Common myeloid progenitor, CD34-positive (primary cell): ENCODE measurements around the gene SCN9A.

ENCODE experiments used
- CTCF ChIA-PET: fragments of 350-600 bp; sonication (Branson Sonifier 250); formaldehyde crosslinking; loops from one replicate; lab custom pipeline; 2021; ENCODE audit warnings: antibody characterized with exemption; lab: Charles Lee
- POLR2A ChIA-PET: fragments of 350-600 bp; sonication (Branson Sonifier 250); formaldehyde crosslinking; loops from one replicate; lab custom pipeline; 2021; ENCODE audit warnings: antibody characterized with exemption; lab: Charles Lee
- DNase-seq, 3 donors: peaks; one replicate each; pipeline versions ENCODE4 v3.0.0 to v3.0.0-alpha.2; 2013
- H3K27ac ChIP-seq, 2 experiments: 1 replicate in 1 of 2; 2 replicates in 1 of 2; pipeline ENCODE4 v1.7.0; 2013; ENCODE audit warnings: inconsistent platforms in 2 of 2, low read length in 2 of 2, mild to moderate bottlenecking in 2 of 2, low read depth in 1 of 2, moderate library complexity in 1 of 2; ENCODE audit not compliant: severe bottlenecking in 2 of 2, insufficient read depth in 1 of 2, poor library complexity in 1 of 2
- H3K27me3 ChIP-seq, 5 experiments: replicated peaks in 2 of 5; 1 replicate in 3 of 5; 2 replicates in 2 of 5; pipeline versions ENCODE4 v1.6.1 to v1.7.0; 2013; ENCODE audit warnings: low read length in 4 of 5, mild to moderate bottlenecking in 2 of 5, moderate library complexity in 2 of 5, inconsistent platforms in 1 of 5; ENCODE audit not compliant: insufficient read depth in 5 of 5, control insufficient read depth in 4 of 5
- H3K36me3 ChIP-seq, 4 experiments: 1 replicate in 2 of 4; 2 replicates in 2 of 4; pipeline versions ENCODE4 v1.6.1 to v1.7.0; 2013; ENCODE audit warnings: low read length in 3 of 4, control low read depth in 1 of 4, mild to moderate bottlenecking in 1 of 4; ENCODE audit not compliant: control insufficient read depth in 4 of 4, insufficient read depth in 4 of 4
- H3K4me1 ChIP-seq, 4 experiments: 1 replicate in 3 of 4; 2 replicates in 1 of 4; pipeline versions ENCODE4 v1.6.1 to v1.7.1; 2013; ENCODE audit warnings: low read length in 3 of 4, mild to moderate bottlenecking in 3 of 4, control low read depth in 1 of 4, inconsistent platforms in 1 of 4, moderate library complexity in 1 of 4; ENCODE audit not compliant: control insufficient read depth in 4 of 4, insufficient read depth in 4 of 4; ENCODE audit errors: control extremely low read depth in 1 of 4
- H3K4me3 ChIP-seq, 7 experiments: 1 replicate in 4 of 7; 2 replicates in 3 of 7; pipeline versions ENCODE4 v1.5.1 to v1.7.0; 2013; ENCODE audit warnings: mild to moderate bottlenecking in 7 of 7, low read length in 6 of 7, moderate library complexity in 6 of 7, inconsistent platforms in 2 of 7, low read depth in 2 of 7, control low read depth in 1 of 7; ENCODE audit not compliant: insufficient read depth in 4 of 7, control insufficient read depth in 1 of 7; ENCODE audit errors: extremely low read depth in 1 of 7
- H3K9me3 ChIP-seq, 5 experiments: 1 replicate in 4 of 5; 2 replicates in 1 of 5; pipeline versions ENCODE4 v1.6.1 to v1.7.1; 2013; ENCODE audit warnings: low read length in 4 of 5, mild to moderate bottlenecking in 2 of 5, inconsistent platforms in 1 of 5, low read depth in 1 of 5, moderate library complexity in 1 of 5; ENCODE audit not compliant: control insufficient read depth in 4 of 5, insufficient read depth in 2 of 5; ENCODE audit errors: control extremely low read depth in 1 of 5
- WGBS: methylation state at CpG from one replicate; pipeline ENCODE4 v1.1.5; 2013; ENCODE audit not compliant: insufficient coverage; 5-methylcytosine and 5-hydroxymethylcytosine counted together

The SCN9A gene

DNA sequence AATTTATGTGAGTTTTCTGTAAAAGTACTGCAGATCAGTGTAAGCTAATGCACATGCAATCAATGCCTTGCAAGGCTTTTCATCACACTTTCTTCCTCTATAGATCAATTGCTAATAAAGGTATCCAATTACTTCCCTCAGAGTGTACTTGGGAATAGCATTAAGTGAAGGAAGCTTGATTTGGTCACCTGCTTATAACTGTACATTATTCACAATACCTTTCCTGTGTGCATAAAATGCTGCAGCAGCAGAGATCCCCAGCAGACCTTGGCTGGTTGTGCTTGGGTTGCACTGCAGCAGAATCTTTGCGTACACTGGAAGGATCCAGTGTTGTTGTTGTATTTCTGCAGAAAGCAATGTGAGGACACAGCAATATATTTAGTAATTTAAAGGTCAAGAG, 18.5 kb upstream of the SCN9A start:
- DNase-seq = no peak
- Histone ChIP-seq H3K4me3 (no peak overlapping the region), H3K27me3 (no peaks in the 10 kb centered on the region), H3K4me1 (no peaks in the 10 kb centered on the region), H3K36me3 (no peaks in the 10 kb centered on the region), H3K27ac (no peak overlapping the region), H3K9me3 (peaks cover 0 to 1% (median 0%) of the 10 kb centered on the region in 5 experiments)
- no CpG with 5 or more reads among the region's 1 CpG for WGBS
- CTCF ChIA-PET = interaction anchor here (0.8 kb wide), 1 partner anchor 48 kb away, joined by 3 read pairs; no protein-coding TSS in a partner anchor
- POLR2A ChIA-PET = no interaction called here

DNA sequence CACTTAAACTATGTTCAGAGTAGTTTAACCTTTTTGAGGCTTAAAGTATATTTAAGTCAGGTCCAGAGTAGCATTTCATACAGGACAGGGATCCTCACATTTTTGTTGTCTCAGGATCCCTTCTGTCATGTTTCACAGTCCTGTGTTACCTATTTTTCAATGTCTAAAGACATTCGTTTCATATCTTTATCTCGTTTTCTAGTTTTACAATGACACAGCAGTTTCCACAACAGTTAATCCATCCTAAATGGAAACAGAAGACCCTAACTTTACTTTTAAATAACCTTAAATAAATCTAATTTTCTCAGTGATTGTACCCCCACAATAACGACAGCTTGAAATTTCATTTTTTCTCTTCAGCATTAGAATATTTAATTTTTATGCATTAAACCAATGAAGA, 17.3 kb upstream of the SCN9A start:
- CTCF ChIA-PET = no interaction called here
- POLR2A ChIA-PET = no interaction called here
- WGBS = 60% methylated on average over 2 of the region's 3 CpGs

DNA sequence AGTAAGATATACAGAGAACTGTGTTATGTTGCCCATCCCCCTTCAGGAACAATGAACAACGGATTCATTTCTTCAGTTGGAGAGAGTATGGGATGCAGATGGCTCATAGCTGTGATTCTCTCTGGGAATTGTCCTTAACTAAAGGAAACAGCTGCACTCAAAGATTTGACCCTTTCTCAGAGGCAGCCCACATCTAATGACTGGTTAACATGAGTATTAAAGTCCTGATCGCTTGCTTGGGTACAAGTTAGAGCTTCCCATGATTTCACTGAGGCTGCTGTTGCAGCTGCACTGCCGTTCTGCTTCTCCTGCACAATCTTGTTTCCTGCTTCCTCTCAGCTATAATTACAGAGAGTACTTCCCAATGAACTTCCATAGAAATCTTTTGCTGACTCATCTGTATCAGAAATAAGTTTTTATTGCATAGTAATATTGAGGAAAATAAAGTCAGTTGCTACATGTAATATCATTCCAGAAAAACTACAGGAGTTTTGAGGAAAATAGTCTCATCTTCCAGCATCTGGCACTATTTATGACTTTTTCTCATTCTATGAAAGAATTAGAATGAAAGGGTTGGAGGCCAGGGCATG, 12.8 kb upstream of the SCN9A start:
- H3K4me3 ChIP-seq = no peak overlapping the region
- peak in 1 of 3 donors; percentile 28 for DNase-seq
- no peaks in the 10 kb centered on the region for H3K36me3 ChIP-seq
- H3K9me3 ChIP-seq = no peaks in the 10 kb centered on the region
- no peaks in the 10 kb centered on the region for H3K27me3 ChIP-seq
- ChIA-PET CTCF (interaction anchor here (0.7 to 2.3 kb wide), 3 partner anchors 10 to 37 kb away, joined by 3 to 9 read pairs (median 3); no protein-coding TSS in a partner anchor), POLR2A (no interaction called here)
- 40% methylated on average over 1 of the region's 3 CpGs for WGBS
- no peak overlapping the region for H3K27ac ChIP-seq
- H3K4me1 ChIP-seq = peaks cover 0 to 2% (median 0%) of the 10 kb centered on the region in 4 experiments

More for the DNA sequence above, 17.3 kb upstream of the SCN9A start:
- Histone ChIP-seq H3K36me3 (no peaks in the 10 kb centered on the region), H3K27me3 (no peaks in the 10 kb centered on the region), H3K4me1 (peaks cover 0 to 2% (median 0%) of the 10 kb centered on the region in 4 experiments), H3K4me3 (no peak overlapping the region), H3K9me3 (no peaks in the 10 kb centered on the region), H3K27ac (no peak overlapping the region)
- DNase-seq = no peak

DNA sequence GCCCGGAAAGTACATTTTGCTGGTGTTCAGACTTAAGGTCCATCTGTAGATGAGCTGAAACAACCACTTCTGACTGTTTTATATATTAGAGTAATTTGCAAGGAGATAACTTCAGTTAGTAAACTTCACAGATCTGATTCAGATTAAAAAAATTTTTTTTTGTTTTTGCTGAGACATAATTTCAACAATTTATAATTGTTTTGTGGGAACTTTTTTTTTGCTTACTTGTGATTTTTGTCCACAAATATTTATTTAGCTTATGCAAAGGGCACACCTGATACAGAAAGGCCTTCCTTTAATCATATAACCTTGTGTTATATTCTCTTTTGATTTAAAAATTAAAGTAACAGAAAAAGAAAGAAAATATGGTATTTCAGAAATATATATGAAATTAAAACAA, 9.6 kb upstream of the SCN9A start:
- DNase-seq = no peak
- CTCF ChIA-PET = interaction anchor here (0.9 to 4.1 kb wide), 11 partner anchors 9 to 206 kb away, joined by 3 to 37 read pairs (median 3); partner anchors contain the start of gene SCN9A
- H3K36me3 ChIP-seq = no peaks in the 10 kb centered on the region
- POLR2A ChIA-PET = no interaction called here
- no CpG with 5 or more reads among the region's 1 CpG for WGBS
- H3K27ac ChIP-seq = no peak overlapping the region
- H3K27me3 ChIP-seq = no peaks in the 10 kb centered on the region
- H3K4me3 ChIP-seq = no peak overlapping the region
- H3K4me1 ChIP-seq = peaks cover 0 to 2% (median 0%) of the 10 kb centered on the region in 4 experiments
- no peaks in the 10 kb centered on the region for H3K9me3 ChIP-seq

DNA sequence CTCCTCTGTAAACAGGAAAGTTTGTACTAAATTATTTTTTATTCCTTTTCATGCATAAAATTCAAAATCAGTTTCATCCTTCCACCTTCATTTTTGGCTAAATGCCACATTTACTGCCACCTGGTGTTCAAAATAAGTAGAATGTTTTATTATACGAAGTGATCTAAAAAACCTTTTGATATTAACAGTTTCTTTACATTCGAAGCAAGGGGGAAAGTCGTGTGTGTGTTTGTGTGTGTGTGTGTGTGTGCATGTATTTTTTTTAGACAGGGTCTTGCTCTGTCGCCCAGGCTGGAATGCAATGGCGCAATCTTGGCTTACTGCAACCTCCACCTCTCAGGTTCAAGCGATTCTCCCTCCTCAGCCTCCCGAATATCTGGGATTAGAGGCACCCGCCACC, 9.0 kb upstream of the SCN9A start:
- no peak overlapping the region for H3K27ac ChIP-seq
- no peaks in the 10 kb centered on the region for H3K9me3 ChIP-seq
- H3K4me1 ChIP-seq = peaks cover 0 to 2% (median 0%) of the 10 kb centered on the region in 4 experiments
- H3K4me3 ChIP-seq = no peak overlapping the region
- ChIA-PET POLR2A (no interaction called here), CTCF (interaction anchor here (0.9 to 4.1 kb wide), 9 partner anchors 9 to 45 kb away, joined by 3 to 37 read pairs (median 3); partner anchors contain the start of gene SCN9A)
- no peaks in the 10 kb centered on the region for H3K27me3 ChIP-seq
- whole genome bisulfite sequencing = 100% methylated on average over 5 of the region's 8 CpGs
- H3K36me3 ChIP-seq = no peaks in the 10 kb centered on the region
- peak; percentile 38 to 77 (median 66) for DNase-seq

DNA sequence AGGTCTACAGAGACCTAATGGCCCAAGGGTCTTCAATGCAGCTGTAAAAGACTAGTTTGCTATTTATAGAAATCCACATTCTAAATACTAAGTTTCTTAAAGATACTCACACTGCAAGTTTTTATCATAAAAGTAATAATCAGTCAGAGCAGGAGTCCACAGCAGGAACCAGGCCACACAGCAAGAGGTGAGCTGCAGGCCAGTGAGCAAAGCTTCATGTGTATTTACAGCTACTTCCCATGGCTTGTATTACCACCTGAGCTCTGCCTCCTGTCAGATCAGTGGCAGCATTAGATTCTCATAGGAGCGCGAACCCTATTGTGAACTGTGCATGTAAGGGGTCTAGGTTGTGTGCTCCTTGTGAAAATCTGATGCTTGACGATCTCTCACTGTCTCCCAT, 6.7 kb upstream of the SCN9A start:
- ChIA-PET CTCF (interaction anchor here (1.5 to 3.8 kb wide), 3 partner anchors 8 to 29 kb away, joined by 3 to 33 read pairs (median 7); no protein-coding TSS in a partner anchor), POLR2A (no interaction called here)
- DNase-seq = no peak
- Histone ChIP-seq H3K36me3 (no peaks in the 10 kb centered on the region), H3K27me3 (no peaks in the 10 kb centered on the region), H3K27ac (no peak overlapping the region), H3K4me1 (no peaks in the 10 kb centered on the region), H3K4me3 (no peak overlapping the region), H3K9me3 (no peaks in the 10 kb centered on the region)
- WGBS = no CpG with 5 or more reads among the region's 3 CpGs

DNA sequence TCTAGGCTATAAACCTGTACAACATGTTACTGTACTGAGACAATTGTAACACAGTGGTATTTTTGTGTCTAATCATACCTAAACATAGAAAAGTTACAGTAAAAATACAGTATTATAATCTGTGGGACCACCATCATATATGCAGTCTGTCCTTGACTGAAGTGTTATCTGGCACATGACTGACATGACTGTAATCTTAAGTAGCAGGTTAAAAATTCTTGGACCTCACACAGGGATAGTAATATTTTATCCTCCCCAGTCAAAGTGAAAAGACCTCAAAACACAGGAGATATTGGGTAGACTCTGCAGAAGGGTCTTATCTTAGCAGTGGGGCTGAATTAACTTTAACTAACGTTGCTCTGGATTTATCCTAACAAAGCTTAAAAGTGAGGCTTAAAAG, 4.9 kb upstream of the SCN9A start:
- H3K27ac ChIP-seq = no peak overlapping the region

More for the DNA sequence above, 4.9 kb upstream of the SCN9A start:
- Histone ChIP-seq H3K36me3 (no peaks in the 10 kb centered on the region), H3K4me3 (no peak overlapping the region), H3K4me1 (peaks cover 0 to 7% (median 4%) of the 10 kb centered on the region in 4 experiments), H3K27me3 (no peaks in the 10 kb centered on the region), H3K9me3 (no peaks in the 10 kb centered on the region)
- 100% methylated on average over 1 of the region's 1 CpG for WGBS
- no peak for DNase-seq
- CTCF ChIA-PET = interaction anchor here (0.9 to 3.8 kb wide), 2 partner anchors 17 to 20 kb away, joined by 3 to 33 read pairs; no protein-coding TSS in a partner anchor
- POLR2A ChIA-PET = no interaction called here
